ENCODE data around the gene KCNN4. TPM values are rescaled to one million over a fixed set of nuclear protein-coding genes. Genes with fewer than 3 reads are reported as not detected.
"Not testable (repeated sequence)": the region's sequence is repeated elsewhere in the genome, so short reads cannot be mapped to it uniquely, and the experiment has no call there.

The KCNN4 gene
- total RNA-seq, 1 experiment from 2014 or later, result 92.7 TPM

GRCh38 chr19:43806848-43807247 lies 26.1 kb upstream of the KCNN4 start:
- no peaks in the 10 kb centered on the region for H3K27me3 ChIP-seq (ENCODE audit: insufficient read depth, low read depth)
- H3F3A ChIP-seq (ENCODE audit: insufficient read depth, low read depth), result no peaks in the 10 kb centered on the region
- no peaks in the 10 kb centered on the region for H3K4me1 ChIP-seq (replicated peaks; ENCODE audit: insufficient read depth)
- POLR2A ChIA-PET (ENCODE audit: unreplicated experiment), result no interaction called here
- H3K9me2 ChIP-seq (ENCODE audit: insufficient read depth), result no peaks in the 10 kb centered on the region
- H3K27ac ChIP-seq, result no peak overlapping the region
- no peaks in the 10 kb centered on the region for H3K9me3 ChIP-seq (ENCODE audit: insufficient read depth, low read depth)
- no TSS peak for BruUV-seq (replicated peaks)
- H3K4me2 ChIP-seq, result no peak overlapping the region
- CTCF ChIA-PET, result no interaction called here
- H3K36me3 ChIP-seq (ENCODE audit: low read depth), result no peaks in the 10 kb centered on the region
- no peak for DNase-seq
- intact Hi-C loops (cut with micrococcal nuclease; ENCODE audit: unreplicated experiment), result no loop called here
- no peaks in the 10 kb centered on the region for H4K20me1 ChIP-seq (ENCODE audit: insufficient read depth)
- no peak for TF ChIP-seq EZH2 (IDR thresholded peaks at IDR 0.05; ENCODE audit: low read depth)
- TF ChIP-seq CTCF (conservative IDR thresholded peaks at IDR 0.05), result no peak
- H3K4me3 ChIP-seq, result no peak overlapping the region
- no peak overlapping the region for H2AFZ ChIP-seq
- H3K79me2 ChIP-seq (ENCODE audit: low read depth), result no peaks in the 10 kb centered on the region

- not testable (repeated sequence) for BruUV-seq (replicated peaks)
These were observed 25.6 kb upstream of the KCNN4 start for GRCh38 chr19:43806401-43806800.

GRCh38 chr19:43804432-43804831 lies 23.7 kb upstream of the KCNN4 start:
- H3K79me2 ChIP-seq (ENCODE audit: low read depth), result no peaks in the 10 kb centered on the region
- peaks cover 3% of the 10 kb centered on the region; the same call in 1 of the 2 replicates for H3K4me1 ChIP-seq (replicated peaks; ENCODE audit: insufficient read depth)
- no peak overlapping the region for H3K4me2 ChIP-seq
- no peak overlapping the region for H3K4me3 ChIP-seq
- POLR2A ChIA-PET (ENCODE audit: unreplicated experiment), result interaction anchor here (0.5 kb wide), 1 partner anchor 168 kb away, joined by 13 read pairs; no protein-coding TSS in a partner anchor
- CTCF ChIA-PET, result no interaction called here
- H3F3A ChIP-seq (ENCODE audit: insufficient read depth, low read depth), result peaks cover 11% of the 10 kb centered on the region
- DNase-seq, result no peak
- no peaks in the 10 kb centered on the region for H3K9me2 ChIP-seq (ENCODE audit: insufficient read depth)
- TF ChIP-seq EZH2 (IDR thresholded peaks at IDR 0.05; ENCODE audit: low read depth) (no peak), CTCF (conservative IDR thresholded peaks at IDR 0.05) (no peak)
- H3K36me3 ChIP-seq (ENCODE audit: low read depth), result no peaks in the 10 kb centered on the region
- no peaks in the 10 kb centered on the region for H4K20me1 ChIP-seq (ENCODE audit: insufficient read depth)
- intact Hi-C loops (cut with micrococcal nuclease; ENCODE audit: unreplicated experiment), result no loop called here
- no TSS peak for BruUV-seq (replicated peaks)
- H2AFZ ChIP-seq, result no peak overlapping the region
- H3K27me3 ChIP-seq (ENCODE audit: insufficient read depth, low read depth), result no peaks in the 10 kb centered on the region
- H3K9me3 ChIP-seq (ENCODE audit: insufficient read depth, low read depth), result no peaks in the 10 kb centered on the region
- no peak overlapping the region for H3K27ac ChIP-seq

More at GRCh38 chr19:43806401-43806800, 25.6 kb upstream of the KCNN4 start:
- H3K4me2 ChIP-seq; H4K20me1 ChIP-seq (ENCODE audit: insufficient read depth); H3K27me3 ChIP-seq (ENCODE audit: insufficient read depth, low read depth); H3K4me1 ChIP-seq (replicated peaks; ENCODE audit: insufficient read depth); H3F3A ChIP-seq (ENCODE audit: insufficient read depth, low read depth); H2AFZ ChIP-seq; intact Hi-C loops (cut with micrococcal nuclease; ENCODE audit: unreplicated experiment); H3K79me2 ChIP-seq (ENCODE audit: low read depth); H3K27ac ChIP-seq; H3K9me2 ChIP-seq (ENCODE audit: insufficient read depth); DNase-seq; H3K36me3 ChIP-seq (ENCODE audit: low read depth); H3K4me3 ChIP-seq; H3K9me3 ChIP-seq (ENCODE audit: insufficient read depth, low read depth): not testable (repeated sequence)
- POLR2A ChIA-PET (ENCODE audit: unreplicated experiment), result interaction anchor here (0.6 kb wide), 1 partner anchor 1027 kb away, joined by 3 read pairs; no protein-coding TSS in a partner anchor
- CTCF ChIA-PET, result interaction anchor here (0.6 kb wide), 1 partner anchor 188 kb away, joined by 19 read pairs; no protein-coding TSS in a partner anchor
